HG03558 (cell line): ENCODE results near the gene LNPEP.

Source experiments
- ATAC-seq: cut with Tn5 transposase; IDR thresholded peaks from one replicate; pipeline ENCODE4 v1.9.1; 2021; ENCODE audit warnings: moderate number of reproducible peaks; ENCODE audit not compliant: unreplicated experiment; ENCODE audit errors: extremely low read depth

The LNPEP gene

DNA sequence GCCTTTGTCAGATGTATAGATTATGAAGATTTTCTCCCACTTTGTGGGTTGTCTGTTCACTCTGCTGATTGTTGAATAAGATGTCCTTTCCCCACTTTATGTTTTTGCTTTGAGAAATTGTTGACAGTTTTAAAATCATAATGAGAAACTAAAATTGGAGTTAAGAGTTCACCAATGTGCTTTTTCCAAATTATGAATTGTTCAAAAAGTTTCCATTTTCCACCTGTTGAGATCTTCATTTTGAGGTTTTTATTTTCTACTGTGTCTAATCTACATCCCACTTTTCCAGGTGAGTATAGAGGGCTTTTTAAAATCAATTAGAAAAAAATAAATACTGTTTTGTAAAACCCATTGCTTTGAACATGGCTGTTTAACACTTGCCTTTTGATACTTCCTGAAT lies 55.8 kb downstream of the LNPEP start:
- ATAC-seq = no peak

DNA sequence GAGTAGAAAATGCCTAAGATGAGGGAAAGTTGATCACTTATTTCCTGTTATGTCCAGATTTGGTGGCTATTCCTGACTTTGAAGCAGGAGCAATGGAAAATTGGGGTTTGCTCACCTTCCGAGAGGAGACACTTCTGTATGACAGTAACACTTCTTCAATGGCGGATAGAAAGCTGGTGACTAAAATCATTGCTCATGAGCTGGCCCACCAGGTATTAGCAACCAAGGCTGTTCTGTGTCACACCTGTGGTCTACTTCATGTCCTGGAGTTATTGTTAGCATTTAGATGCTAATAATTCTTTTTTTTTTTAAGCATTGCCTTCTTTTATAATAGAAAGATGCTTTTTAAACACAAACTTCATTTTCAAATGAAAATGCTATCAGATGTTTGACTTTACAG lies 57.9 kb downstream of the LNPEP start:
- ATAC-seq = no peak

DNA sequence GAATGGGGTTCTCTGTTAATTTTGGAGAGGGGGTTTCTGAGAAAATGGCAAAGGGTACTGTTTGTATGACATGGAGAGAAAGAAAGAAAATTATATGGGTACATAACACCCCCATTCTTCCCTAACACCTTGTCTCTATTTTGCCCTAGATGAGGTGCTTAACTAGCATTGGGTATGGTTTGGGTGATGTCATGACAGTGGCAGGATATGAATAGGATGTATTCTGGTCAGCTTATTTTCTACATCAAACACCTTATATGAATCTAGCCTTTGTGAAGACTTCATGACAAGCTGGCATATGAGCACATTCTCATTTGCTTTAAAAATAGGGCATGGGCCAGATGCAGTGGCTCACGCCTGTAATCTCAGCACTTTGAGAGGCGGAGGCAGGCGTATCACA lies 58.6 kb downstream of the LNPEP start:
- ATAC-seq = no peak

DNA sequence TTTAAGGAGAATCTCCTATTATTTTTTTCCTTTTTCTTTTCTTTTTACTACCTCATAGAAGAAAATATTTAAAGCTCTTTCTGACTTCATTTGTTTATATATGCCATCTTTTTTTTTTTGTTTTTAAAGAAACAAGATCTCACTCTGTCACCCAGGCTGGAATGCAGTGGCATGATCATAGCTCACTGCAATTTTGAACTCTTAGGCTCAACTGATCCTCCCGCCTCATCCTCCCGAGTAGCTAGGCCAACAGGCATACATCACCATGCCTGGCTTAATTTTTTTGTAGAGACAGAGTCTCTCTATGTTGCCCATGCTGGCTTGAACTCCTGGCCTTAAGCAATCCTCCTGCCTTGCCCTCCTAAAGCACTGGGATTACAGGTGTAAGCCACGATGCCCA lies 59.5 kb downstream of the LNPEP start:
- ATAC-seq = no peak

DNA sequence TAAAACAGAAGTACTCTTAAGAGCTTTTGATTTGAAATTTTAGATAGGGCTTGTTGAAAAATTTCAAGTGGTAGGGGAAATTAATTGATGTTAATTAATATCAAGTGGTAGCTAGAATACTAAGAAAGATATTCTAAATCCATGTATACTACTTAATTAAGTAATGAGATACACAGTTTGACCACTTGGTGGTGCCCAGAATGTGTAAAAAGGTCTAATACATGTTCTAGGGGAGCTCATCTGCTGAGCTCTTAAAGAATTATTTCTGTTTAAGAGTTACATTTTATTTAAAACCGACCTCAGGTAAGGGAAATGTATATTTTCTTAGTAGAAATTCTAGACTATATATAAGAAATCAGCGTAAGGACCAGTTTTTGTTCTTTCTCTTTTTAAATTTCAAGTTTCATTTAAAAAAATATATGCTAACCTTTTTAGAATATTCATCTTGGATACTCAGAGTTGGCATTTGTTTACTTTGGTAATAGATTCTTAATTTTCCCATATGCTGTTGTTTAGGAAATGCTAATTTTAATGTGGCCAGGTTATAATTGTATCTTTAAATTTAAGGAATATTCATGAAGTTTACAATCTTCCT lies 61.5 kb downstream of the LNPEP start:
- ATAC-seq = no peak

DNA sequence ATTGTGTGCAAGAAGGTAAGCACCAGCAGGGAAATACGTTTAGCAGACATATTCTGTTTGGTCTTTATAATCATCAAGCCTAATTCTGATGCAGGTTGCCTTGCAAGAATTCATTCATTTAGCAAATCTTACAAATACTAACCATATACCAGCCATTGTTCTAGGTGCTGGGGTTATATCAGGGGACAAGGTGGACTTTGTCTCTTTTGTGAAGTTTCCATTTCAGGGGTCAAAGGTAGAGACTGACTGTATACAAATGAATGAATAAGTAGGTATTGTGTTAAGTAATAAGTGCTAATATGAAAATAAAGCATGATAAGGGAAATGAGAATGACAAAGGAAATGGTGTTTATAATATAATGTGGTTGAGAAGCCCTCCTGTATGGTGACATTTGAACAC lies 64.0 kb downstream of the LNPEP start:
- ATAC-seq = no peak

DNA sequence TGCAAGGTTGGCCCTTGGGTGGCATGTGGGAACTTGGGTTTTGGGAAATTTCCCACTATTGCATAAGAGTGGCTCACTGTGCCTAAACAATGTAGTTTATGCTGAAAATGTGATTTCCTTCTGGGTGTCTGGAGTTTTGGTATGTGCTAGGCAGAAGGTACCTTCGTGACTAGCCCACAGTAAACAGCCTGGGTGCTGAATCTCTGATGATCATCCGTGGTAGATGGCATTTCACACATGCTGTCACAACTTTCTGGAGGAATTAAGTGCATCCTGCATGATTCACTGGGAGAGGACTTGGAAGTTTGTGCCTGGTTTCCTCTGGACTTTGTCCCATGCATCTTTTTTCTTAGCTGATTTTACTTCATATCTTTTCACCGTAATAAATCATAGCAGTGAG lies 64.5 kb downstream of the LNPEP start:
- no peak for ATAC-seq

DNA sequence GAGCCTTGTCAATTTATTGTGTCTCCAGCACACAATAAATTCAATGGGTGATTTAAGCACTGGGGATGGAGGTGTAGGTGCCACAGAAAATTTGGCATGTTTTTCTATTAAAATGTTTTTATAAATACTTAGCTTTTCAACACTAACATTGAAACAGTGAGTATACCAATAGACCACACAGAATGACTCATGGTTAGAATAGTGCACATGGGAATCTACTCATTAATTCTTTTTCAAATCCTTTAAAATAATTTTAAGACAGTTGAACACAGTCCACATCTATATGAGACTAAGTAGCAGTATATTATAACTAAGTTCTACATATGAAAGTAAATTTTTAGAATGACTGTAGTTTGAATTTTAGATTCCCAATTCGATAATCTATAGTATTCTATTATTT lies 67.1 kb downstream of the LNPEP start:
- no peak for ATAC-seq

DNA sequence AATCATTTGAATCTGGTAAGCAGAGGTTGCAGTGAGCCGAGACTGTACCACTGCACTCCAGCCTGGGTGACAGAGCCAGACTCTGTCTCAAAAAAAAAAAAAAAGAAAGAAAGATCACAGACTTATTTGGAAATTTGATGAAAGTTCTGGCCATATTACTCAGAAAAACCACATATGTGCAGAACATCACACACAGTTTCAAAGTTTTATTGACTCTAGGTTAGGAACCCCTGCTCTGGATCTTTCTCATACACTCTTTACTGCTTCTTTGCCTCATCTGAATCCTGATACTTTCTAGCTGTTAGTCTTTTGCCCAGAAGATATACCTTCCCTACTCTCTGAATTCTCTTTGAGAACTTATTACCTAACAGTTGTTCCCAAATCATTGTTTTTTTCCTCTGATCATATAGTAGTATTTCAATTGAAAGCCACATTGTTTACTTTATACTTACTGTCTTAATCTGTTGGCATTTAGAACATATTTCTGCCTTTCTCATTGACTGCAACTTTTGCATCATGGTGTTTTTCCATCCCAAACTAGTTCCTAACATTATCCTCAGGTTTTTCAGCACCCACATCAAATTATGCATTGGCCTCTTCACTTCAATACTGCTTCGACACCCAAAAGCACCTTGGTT lies 68.7 kb downstream of the LNPEP start:
- no peak for ATAC-seq

DNA sequence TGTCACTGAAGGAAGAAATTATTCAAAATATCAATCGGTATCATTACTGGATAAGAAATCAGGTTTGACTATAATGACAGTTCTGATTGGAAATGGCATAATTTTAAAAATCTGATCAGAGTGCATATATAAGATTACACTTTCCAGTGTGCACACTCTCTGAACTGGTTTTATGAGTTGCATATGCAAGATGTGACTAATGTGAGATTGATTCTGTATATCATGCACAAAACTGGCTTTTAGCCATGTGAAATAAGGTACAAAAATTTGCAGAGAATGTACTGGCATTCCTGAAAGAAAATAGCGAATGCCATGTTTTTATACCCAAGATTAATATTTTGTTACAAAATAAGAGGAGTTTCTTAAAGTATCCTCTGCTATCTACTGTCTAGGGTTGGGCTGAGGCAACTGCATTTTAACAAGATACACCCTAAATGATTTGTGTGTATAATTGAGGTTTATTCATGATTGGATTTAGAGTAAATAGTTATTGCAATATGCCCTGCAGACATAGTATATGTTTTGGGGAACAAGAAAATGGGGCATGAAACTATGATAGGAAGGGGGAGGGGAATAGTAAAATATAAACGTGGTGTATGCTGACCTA lies 70.7 kb downstream of the LNPEP start:
- ATAC-seq = no peak

DNA sequence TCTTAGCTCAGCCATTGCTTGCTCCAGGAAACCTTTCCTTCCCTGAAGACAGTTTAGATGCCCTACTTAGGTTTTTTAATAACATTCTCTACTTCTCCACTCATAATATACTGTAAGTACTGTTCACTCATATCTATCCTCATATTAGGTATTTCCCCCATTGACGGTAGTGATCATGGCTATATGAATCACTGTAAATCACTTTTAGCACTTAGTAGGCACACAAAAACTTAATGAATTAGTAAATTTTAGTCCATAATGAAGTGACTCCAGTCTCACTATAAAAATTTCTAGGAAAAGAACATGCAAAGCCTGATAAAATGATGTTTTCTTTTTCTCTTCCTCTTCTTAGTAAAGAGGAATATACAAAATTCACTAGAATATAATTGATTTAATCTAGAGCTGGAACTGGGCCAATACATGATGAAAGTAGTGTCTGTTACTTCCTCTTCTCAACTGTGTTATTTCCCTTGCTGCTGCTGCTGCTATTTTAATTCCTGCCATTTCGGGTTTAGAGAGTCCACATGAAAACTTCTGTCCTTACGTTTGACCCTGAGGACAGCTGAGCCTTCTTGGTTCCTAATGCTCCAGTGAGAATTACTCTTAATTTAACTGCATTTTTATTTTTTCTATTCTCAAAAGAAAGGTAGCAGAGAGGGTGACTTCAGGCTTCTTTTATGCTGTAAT lies 73.5 kb downstream of the LNPEP start:
- ATAC-seq = peak; percentile 41

DNA sequence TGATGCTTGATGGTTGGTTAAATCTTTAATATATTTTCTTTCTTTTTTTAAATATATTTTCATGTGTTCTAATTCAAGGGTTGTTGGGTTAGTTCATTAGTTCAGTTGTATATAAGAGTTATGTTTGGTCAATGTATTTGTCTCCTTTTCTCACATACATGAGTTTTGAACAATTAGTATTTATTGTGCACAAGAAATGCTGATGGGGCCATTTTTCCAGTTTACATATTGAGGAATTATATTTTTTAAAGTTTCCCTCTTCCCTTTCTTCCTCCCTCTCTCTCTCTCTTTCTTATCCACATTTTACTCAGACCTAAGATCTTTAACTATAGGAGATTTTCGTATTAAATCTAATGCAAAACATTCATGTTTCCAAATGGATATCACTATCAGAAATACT lies 74.0 kb downstream of the LNPEP start:
- no peak for ATAC-seq

DNA sequence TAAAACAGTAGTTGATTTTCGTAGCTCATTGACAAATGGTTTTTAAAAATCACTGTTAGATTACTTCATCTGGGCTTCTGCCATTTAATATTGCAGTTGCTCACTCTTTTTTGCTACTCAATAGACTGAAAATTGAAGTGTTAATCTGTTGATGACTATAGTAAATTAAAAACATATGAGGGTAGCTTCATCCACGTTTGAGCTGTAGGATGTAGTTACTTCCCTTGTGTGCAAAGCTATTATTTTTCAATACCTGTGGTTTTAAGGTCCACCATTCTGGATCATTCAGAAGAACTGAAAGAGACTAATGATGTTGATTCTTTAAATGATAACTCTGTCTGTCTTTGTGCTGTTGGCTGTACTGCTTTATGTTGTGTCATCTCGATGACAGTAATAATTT lies 74.7 kb downstream of the LNPEP start:
- no peak for ATAC-seq

DNA sequence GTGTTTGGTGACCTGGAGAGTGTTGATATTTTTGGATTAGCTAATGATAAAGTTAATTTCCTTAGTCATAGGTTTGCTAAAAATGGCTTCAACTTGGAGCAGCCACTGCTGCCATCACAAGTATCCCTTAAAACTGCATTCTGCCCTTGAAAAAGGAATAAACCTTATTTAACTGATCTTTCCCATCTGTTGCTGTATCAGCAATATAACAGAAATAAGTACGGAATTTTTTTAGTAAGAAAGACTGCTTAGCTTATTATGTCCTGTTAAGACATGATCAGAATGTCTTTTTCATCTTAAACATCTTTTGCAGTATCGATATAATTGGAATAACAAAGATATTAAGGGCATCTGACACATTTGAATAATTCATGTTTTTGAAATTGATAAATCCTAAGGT lies 75.7 kb downstream of the LNPEP start:
- ATAC-seq = no peak

DNA sequence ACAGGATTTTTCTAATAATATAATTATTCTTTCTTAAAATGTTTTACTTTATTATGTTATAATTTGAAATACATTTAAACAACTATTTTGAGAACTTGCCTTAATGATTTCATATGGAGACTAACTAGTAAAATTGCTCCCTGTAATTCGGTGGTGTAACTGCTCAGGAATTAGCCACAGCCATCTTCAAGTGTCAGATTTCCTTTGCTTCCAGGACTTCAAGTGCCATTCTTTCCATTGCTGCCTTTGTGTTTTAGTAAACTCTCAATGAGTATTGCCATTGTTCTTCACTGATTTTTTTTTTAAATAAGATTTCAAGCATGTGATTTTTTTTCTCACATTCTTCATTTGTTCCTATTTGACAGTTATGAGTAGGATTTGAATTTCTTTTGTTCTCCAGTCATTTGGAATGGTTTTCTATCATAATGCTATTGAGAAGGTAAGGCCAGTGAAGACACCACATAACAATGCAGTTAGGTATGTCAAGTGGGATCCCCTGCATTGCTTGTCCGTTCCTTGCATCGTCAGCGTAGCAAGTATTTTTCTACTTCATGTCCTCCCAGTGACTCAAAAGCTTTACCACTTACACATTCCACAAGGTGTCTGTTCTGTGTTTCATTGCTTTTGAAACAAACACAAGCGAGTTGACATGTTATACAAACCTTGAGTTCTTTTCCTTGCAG lies 83.7 kb downstream of the LNPEP start:
- no peak for ATAC-seq

DNA sequence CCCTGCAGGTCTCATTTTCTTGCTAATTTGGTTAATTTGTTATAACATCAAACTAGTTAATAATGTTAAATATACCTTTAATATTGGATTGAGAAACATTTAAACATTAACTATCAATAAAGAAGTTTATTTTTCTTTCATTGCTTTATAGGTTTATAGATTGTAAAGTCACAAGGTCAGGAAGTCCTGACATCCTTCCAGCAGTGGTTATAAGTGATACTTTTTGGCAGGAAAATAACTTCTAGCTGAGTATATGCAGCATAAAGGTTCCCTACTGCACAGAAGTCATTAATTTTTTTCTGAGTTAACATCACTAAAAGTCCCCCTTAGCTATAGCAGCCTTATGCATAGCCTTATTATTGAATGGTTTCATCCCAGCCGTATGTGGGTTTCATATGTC lies 85.5 kb downstream of the LNPEP start:
- ATAC-seq = no peak

DNA sequence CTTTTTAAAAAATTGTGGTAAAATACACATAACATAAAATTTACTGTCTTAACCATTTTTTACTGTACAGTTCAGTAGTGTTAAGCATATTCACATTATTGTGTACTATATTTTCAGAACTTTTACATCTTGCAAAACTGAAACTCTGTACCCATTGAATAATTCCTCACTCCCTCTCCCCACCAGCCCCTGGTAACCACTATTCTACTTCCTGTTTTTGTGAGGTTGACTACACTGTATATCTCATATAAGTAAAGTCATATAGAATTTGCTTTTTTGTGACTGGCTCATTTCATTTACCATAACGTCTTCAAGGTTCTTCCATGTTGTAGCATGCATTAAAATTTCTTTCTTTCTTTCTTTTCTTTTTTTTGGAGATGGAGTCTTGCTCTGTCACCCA lies 87.0 kb downstream of the LNPEP start:
- ATAC-seq = no peak

DNA sequence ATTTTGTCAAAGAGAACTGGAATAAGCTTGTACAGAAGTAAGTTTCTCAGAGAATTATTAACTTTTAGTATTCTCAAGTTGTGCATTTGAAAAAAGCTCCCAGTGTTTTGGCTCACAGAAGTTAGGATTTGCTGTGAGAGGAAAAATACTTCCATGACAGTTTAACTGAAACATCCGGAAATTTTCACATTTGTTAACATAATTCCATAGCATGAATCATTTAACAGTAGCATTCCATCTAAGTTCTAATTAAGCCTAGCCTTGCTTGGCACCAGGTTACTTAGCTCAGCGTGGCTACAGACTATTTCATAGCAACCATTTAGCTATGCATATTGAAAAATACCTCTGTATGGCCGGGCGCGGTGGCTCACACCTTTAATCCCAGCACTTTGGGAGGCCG lies 90.8 kb downstream of the LNPEP start:
- no peak for ATAC-seq

DNA sequence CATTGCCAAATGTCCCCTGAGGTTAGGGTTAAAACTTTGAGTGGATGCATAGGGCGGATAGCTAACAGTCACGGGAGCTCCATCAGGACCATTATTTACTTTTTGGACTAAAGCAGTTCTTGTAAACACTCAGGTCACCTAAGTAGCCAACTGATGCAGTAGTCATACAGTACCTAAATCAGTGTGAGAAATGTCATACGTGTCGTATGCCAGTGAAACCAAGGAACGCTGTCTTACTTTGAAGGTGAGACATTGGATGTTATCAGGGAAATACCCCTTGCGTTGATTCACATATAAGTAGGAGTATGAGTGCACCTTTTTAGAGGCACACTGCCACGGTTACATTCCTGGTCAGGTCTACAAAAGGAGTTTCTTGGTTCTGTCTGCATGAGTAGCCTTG lies 101.9 kb downstream of the LNPEP start:
- ATAC-seq = no peak

DNA sequence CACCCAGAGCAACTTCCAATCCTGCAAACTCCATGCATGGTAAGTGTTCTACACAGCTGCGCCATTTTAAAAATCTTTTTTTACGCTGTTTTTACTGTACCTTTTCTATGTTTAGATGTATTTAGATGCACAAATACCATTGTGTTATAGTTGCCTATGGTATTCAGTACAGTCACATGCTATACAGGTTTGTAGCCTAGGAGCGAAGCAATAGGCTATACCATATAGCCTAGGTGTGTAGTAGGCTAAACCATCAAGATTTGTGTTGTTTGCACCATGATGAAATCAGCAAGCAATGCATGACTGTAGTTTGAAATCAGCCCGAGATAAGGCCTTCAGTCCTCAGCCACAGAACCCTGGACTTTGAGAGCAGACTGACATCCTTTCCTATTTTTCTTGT lies 105.4 kb downstream of the LNPEP start:
- no peak for ATAC-seq

DNA sequence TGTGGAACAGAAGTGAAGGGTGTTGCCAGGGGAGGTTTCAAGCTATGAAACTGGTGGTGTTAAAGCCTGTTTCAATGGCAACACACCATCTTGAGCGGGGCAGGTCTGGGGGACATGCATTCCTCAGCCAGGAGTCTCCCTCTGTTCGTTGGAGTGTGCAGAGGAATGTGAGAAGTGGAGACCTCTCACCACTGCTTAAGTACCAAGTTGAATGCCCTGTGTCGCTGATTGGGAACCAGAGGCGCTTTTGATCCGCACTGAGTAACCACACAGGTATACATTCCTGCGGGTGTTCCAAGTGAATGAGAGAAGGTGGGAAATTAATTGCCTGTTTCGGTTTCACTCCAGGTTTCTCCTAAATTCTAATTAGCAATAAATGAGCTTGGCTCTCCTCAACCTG lies 107.1 kb downstream of the LNPEP start:
- ATAC-seq = no peak
